HUES48 (cell line): ENCODE measurements around the gene NEDD4L.

ENCODE experiments used
- H3K27ac ChIP-seq: one replicate; pipeline ENCODE4 v1.7.0; 2013; ENCODE audit warnings: low read depth, low read length, inconsistent platforms
- H3K27me3 ChIP-seq: 2 replicates; pipeline ENCODE4 v1.6.1; 2013; ENCODE audit warnings: mild to moderate bottlenecking, low read length; ENCODE audit not compliant: control insufficient read depth, insufficient read depth
- H3K36me3 ChIP-seq: 2 replicates; pipeline ENCODE4 v1.6.1; 2013; ENCODE audit warnings: low read length; ENCODE audit not compliant: control insufficient read depth, insufficient read depth
- H3K4me1 ChIP-seq: 2 replicates; pipeline ENCODE4 v1.6.1; 2013; ENCODE audit warnings: mild to moderate bottlenecking, low read length; ENCODE audit not compliant: control insufficient read depth, insufficient read depth
- H3K4me3 ChIP-seq: 2 replicates; pipeline ENCODE4 v1.5.1; 2013; ENCODE audit warnings: mild to moderate bottlenecking, low read depth, low read length
- H3K9ac ChIP-seq: 2 replicates; pipeline ENCODE4 v1.6.1; 2013; ENCODE audit warnings: mild to moderate bottlenecking, low read depth, low read length, moderate library complexity
- H3K9me3 ChIP-seq: 2 replicates; pipeline ENCODE4 v1.6.1; 2013; ENCODE audit warnings: low read length; ENCODE audit not compliant: control insufficient read depth, insufficient read depth

NEDD4L gene

DNA sequence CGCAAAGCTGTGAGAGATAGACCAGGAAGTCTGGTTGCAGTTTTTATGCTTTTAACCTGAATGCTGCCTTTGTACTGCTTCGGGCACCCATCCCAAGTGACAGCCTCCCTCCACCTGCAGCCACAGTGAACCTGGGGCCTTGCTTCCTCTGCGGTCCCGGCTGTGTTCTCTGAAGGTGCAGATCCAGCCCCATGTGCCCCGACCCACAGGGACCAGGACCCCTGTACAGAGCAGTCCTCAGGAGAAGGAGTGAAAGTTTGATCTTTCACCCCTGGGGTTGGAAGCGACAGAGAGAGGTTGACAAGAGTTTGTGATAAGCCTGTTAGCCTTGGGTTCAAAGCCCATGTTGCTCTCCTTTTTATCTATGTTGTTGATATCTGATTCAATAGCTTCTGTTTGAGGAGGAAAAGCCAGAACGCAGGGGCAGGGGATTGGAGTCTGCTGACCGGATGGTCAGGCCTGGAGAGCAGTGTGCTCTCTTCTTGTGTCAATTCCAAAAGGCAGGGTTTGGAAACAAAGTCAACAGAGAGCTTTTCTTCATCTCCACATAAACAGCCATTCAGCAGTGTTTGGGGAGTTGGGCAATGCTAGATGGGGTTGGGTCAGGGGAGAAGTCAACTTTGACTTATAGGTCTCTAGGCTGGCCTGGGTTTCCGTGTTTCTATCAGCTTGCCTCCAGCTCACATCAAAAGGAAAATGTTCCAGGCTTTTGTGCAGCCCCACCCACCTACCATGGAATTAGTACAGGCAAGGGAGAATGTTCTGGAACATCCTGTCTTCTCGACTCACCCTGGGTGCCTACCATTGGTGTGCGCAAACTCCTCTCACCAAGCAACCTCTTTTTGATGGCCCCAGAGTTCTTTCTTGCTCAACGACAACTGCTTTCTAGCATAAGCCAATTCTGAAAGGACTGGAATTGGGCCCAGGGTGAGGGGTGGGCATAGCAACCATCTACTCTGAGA lies 369.9 kb downstream of the NEDD4L start:
- Histone ChIP-seq H3K9me3 (no peaks in the 10 kb centered on the region), H3K4me1 (no peaks in the 10 kb centered on the region), H3K9ac (no peak overlapping the region)

GRCh38 chr18:58416014-58416703 lies 372.1 kb downstream of the NEDD4L start:
- Histone ChIP-seq H3K36me3 (no peaks in the 10 kb centered on the region), H3K27me3 (no peaks in the 10 kb centered on the region), H3K4me1 (no peaks in the 10 kb centered on the region), H3K27ac (no peak overlapping the region), H3K4me3 (no peak overlapping the region), H3K9me3 (no peaks in the 10 kb centered on the region), H3K9ac (no peak overlapping the region)

More for the DNA sequence above, 369.9 kb downstream of the NEDD4L start:
- H3K4me3 ChIP-seq: no peak overlapping the region
- H3K36me3 ChIP-seq: no peaks in the 10 kb centered on the region
- no peaks in the 10 kb centered on the region for H3K27me3 ChIP-seq
- H3K27ac ChIP-seq: no peak overlapping the region

DNA sequence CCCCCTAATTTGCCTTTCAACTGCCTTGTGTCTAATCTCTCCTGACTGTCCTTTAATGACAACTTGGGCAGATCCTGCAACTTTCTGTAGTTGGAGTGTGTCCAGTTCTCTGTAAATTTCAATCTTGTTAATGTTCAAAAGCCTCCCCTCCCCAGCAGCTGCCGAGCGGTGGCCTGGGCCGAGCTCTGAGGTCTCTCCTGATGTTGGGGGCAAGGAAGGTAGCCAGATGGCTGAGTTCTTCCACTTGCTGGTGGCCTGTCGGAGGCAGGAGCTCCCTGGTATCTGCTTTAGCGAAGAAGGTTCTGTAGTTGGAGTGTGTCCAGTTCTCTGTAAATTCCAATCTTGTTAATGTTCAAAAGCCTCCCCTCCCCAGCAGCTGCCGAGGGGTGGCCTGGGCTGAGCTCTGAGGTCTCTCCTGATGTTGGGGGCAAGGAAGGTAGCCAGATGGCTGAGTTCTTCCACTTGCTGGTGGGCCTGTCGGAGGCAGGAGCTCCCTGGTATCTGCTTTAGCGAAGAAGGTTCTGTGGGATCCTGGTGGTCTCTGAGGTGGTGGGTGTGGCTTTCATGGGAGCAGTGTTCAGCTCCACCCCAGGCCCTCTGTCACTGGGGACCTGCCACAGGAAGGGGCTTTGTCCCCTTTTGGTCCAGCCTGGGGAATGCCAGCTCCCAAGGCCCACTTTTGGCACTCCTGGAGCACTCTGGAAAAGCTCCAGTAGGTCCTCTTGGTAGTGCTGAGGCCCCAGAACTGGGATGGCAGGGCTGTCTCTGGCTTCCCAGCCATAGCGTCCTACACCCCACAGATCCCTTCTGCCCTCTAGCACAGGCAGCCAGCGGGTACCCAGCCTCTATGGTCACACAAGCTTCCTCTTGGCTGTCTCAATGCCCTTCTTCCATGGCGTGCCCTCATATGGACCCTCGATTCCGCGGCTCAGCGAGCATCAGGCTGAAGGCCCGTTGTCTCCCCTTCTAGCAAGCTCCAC lies 373.0 kb downstream of the NEDD4L start:
- no peak overlapping the region for H3K27ac ChIP-seq
- no peak overlapping the region for H3K9ac ChIP-seq
- no peaks in the 10 kb centered on the region for H3K27me3 ChIP-seq
- no peak overlapping the region for H3K4me3 ChIP-seq
- no peaks in the 10 kb centered on the region for H3K9me3 ChIP-seq
- H3K36me3 ChIP-seq: no peaks in the 10 kb centered on the region
- H3K4me1 ChIP-seq: no peaks in the 10 kb centered on the region

GRCh38 chr18:58417752-58418151 lies 373.7 kb downstream of the NEDD4L start:
- Histone ChIP-seq H3K36me3 (no peaks in the 10 kb centered on the region), H3K4me1 (no peaks in the 10 kb centered on the region), H3K27me3 (no peaks in the 10 kb centered on the region), H3K9ac (no peak overlapping the region), H3K27ac (no peak overlapping the region), H3K4me3 (no peak overlapping the region), H3K9me3 (no peaks in the 10 kb centered on the region)

- H3K27ac ChIP-seq: no peak overlapping the region
- H3K9ac ChIP-seq: no peak overlapping the region
- no peak overlapping the region for H3K4me3 ChIP-seq
- H3K36me3 ChIP-seq: no peaks in the 10 kb centered on the region
- H3K27me3 ChIP-seq: no peaks in the 10 kb centered on the region
- H3K4me1 ChIP-seq: no peaks in the 10 kb centered on the region
- no peaks in the 10 kb centered on the region for H3K9me3 ChIP-seq
These were observed 374.3 kb downstream of the NEDD4L start for GRCh38 chr18:58418361-58418760.

- no peak overlapping the region for H3K4me3 ChIP-seq
- no peaks in the 10 kb centered on the region for H3K27me3 ChIP-seq
- no peak overlapping the region for H3K27ac ChIP-seq
- no peaks in the 10 kb centered on the region for H3K4me1 ChIP-seq
- no peaks in the 10 kb centered on the region for H3K9me3 ChIP-seq
- no peaks in the 10 kb centered on the region for H3K36me3 ChIP-seq
- H3K9ac ChIP-seq: no peak overlapping the region
These were observed 375.7 kb downstream of the NEDD4L start for GRCh38 chr18:58419587-58420199.

GRCh38 chr18:58426611-58427010 lies 382.6 kb downstream of the NEDD4L start:
- Histone ChIP-seq H3K4me1 (peaks cover 4% of the 10 kb centered on the region; the same call in 1 of the 2 replicates), H3K9me3 (no peaks in the 10 kb centered on the region), H3K27ac (no peak overlapping the region), H3K27me3 (no peaks in the 10 kb centered on the region), H3K4me3 (no peak overlapping the region), H3K9ac (no peak overlapping the region), H3K36me3 (no peaks in the 10 kb centered on the region)

GRCh38 chr18:58427321-58427720 lies 383.3 kb downstream of the NEDD4L start:
- H3K9me3 ChIP-seq: no peaks in the 10 kb centered on the region
- H3K4me1 ChIP-seq: peaks cover 4% of the 10 kb centered on the region; the same call in 1 of the 2 replicates
- no peak overlapping the region for H3K9ac ChIP-seq
- no peaks in the 10 kb centered on the region for H3K27me3 ChIP-seq
- no peaks in the 10 kb centered on the region for H3K36me3 ChIP-seq
- H3K4me3 ChIP-seq: no peak overlapping the region
- no peak overlapping the region for H3K27ac ChIP-seq

GRCh38 chr18:58429442-58429841 lies 385.4 kb downstream of the NEDD4L start:
- no peak overlapping the region for H3K27ac ChIP-seq
- H3K27me3 ChIP-seq: no peaks in the 10 kb centered on the region
- no peaks in the 10 kb centered on the region for H3K36me3 ChIP-seq
- peaks cover 4% of the 10 kb centered on the region; the same call in 1 of the 2 replicates for H3K4me1 ChIP-seq
- no peak overlapping the region for H3K9ac ChIP-seq
- no peaks in the 10 kb centered on the region for H3K9me3 ChIP-seq
- no peak overlapping the region for H3K4me3 ChIP-seq

GRCh38 chr18:58431215-58431614 lies 387.2 kb downstream of the NEDD4L start:
- H3K9ac ChIP-seq: no peak overlapping the region
- H3K27me3 ChIP-seq: no peaks in the 10 kb centered on the region
- H3K27ac ChIP-seq: no peak overlapping the region
- H3K4me3 ChIP-seq: no peak overlapping the region
- no peaks in the 10 kb centered on the region for H3K36me3 ChIP-seq
- no peaks in the 10 kb centered on the region for H3K9me3 ChIP-seq
- H3K4me1 ChIP-seq: peaks cover 4% of the 10 kb centered on the region; the same call in 1 of the 2 replicates
